Measurements from ENCODE around the gene CCDC171. TPM values are rescaled to one million over a fixed set of nuclear protein-coding genes. Genes with fewer than 3 reads are reported as not detected.

The CCDC171 gene
- total and polyA plus RNA-seq, 2 donors from 2014 or later, result 1.2 to 5.1 TPM

DNA sequence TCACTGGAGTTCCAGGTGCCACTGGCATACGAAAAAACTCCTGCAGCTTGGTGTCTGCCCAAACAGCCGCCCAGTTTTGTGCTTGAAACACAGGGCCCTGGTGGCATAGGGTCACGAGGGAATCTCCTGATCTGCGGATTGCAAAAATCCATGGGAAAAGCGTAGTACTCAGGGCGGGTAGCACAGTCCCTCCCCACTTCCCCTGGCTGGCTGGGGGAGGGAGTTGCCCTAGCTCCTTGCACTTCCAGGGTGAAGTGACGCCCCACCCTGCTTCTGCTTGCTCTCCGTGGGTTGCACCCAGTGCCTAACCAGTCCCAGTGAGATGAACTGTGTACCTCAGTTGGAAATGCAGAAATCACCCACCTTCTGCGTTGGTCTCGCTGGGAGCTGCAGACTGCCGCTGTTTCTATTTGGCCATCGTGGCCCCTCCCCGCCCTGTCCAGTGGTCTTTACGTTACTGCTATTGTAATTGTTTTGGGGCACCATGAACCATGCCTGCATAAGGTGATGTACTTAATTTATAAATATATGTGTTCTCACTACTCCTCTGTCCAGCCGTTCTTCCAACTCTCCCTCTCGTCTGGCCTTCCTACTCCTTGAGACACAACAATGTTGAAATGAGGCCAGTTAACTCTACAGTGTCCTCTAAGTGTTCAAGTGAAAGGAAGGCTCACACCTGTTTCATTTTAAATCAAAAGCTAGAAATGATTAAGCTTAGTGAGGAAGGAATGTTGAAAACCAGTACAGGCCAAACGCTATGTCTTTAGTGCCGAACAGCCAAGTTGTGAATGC lies 65.9 kb downstream of the CCDC171 start:
- Histone ChIP-seq H3K4me1 (ENCODE audit: control insufficient read depth in 2 of 3, insufficient read depth in 2 of 3, low read depth in 1 of 3, low read length in 3 of 3) (no peaks in the 10 kb centered on the region), H3K36me3 (ENCODE audit: control insufficient read depth in 2 of 3, insufficient read depth in 3 of 3, low read length in 3 of 3) (no peaks in the 10 kb centered on the region), H3K27ac (ENCODE audit: low read depth in 2 of 2, low read length in 2 of 2) (no peak overlapping the region), H3K27me3 (ENCODE audit: control insufficient read depth, insufficient read depth, low read length) (no peaks in the 10 kb centered on the region), H3K9me3 (ENCODE audit: control insufficient read depth in 2 of 3, insufficient read depth in 1 of 3, low read length in 3 of 3) (no peaks in the 10 kb centered on the region), H3K9ac (ENCODE audit: low read length in 3 of 3) (no peak overlapping the region), H3K4me3 (ENCODE audit: low read length in 3 of 3) (no peak overlapping the region)
- DNase-seq, result peak in 3 of 5 donors; percentile 13 to 38 (median 18)
- TF ChIP-seq, protein P1, sequence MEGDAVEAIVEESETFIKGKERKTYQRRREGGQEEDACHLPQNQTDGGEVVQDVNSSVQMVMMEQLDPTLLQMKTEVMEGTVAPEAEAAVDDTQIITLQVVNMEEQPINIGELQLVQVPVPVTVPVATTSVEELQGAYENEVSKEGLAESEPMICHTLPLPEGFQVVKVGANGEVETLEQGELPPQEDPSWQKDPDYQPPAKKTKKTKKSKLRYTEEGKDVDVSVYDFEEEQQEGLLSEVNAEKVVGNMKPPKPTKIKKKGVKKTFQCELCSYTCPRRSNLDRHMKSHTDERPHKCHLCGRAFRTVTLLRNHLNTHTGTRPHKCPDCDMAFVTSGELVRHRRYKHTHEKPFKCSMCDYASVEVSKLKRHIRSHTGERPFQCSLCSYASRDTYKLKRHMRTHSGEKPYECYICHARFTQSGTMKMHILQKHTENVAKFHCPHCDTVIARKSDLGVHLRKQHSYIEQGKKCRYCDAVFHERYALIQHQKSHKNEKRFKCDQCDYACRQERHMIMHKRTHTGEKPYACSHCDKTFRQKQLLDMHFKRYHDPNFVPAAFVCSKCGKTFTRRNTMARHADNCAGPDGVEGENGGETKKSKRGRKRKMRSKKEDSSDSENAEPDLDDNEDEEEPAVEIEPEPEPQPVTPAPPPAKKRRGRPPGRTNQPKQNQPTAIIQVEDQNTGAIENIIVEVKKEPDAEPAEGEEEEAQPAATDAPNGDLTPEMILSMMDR (IDR thresholded peaks at IDR 0.05; ENCODE audit: borderline replicate concordance, extremely low read depth, insufficient read depth), result no peak
- intact Hi-C loops (cut with DNase I), result no loop called here
- no peak for FAIRE-seq

DNA sequence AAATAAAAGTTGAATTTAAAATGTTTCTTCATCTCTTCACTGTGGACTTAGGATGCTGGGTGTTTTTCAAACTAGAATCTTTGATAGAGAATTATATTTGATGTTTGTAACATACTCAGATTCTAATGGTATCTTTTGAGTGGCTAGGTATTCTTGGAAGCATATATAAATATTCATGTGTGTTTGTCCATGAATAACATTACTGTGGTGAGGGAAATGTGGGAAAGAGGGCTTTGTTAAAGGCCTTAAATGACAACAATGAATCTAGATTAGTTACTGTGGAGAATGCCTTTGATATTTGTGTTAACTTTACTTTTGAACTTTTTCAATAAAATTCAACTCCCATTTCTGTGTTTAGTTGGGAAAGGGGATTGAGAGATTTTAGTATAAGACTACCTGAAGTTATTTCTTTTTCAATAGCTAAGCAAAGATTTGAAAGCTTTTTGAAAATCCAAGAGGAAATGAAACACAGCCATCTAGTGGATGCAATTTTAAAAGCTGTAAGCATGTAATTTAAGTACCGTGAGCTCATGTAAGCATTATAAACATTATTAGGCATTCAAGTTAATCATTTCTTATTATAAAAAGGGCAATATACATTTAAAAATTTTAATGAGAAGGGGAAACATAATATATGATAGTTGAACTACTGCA lies 69.6 kb downstream of the CCDC171 start:
- Histone ChIP-seq H3K4me3 (ENCODE audit: low read length in 3 of 3) (no peak overlapping the region), H3K9me3 (ENCODE audit: control insufficient read depth in 2 of 3, insufficient read depth in 1 of 3, low read length in 3 of 3) (no peaks in the 10 kb centered on the region), H3K27me3 (ENCODE audit: control insufficient read depth, insufficient read depth, low read length) (no peaks in the 10 kb centered on the region), H3K9ac (ENCODE audit: low read length in 3 of 3) (no peak overlapping the region), H3K4me1 (ENCODE audit: control insufficient read depth in 2 of 3, insufficient read depth in 2 of 3, low read depth in 1 of 3, low read length in 3 of 3) (no peaks in the 10 kb centered on the region), H3K27ac (ENCODE audit: low read depth in 2 of 2, low read length in 2 of 2) (no peak overlapping the region), H3K36me3 (ENCODE audit: control insufficient read depth in 2 of 3, insufficient read depth in 3 of 3, low read length in 3 of 3) (no peaks in the 10 kb centered on the region)
- DNase-seq (peak in 2 of 5 donors; percentile 73 to 79), FAIRE-seq (peak; percentile 76)
- TF ChIP-seq, protein P1 (IDR thresholded peaks at IDR 0.05; ENCODE audit: borderline replicate concordance, extremely low read depth, insufficient read depth), result no peak
- intact Hi-C loops (cut with DNase I), result no loop called here

DNA sequence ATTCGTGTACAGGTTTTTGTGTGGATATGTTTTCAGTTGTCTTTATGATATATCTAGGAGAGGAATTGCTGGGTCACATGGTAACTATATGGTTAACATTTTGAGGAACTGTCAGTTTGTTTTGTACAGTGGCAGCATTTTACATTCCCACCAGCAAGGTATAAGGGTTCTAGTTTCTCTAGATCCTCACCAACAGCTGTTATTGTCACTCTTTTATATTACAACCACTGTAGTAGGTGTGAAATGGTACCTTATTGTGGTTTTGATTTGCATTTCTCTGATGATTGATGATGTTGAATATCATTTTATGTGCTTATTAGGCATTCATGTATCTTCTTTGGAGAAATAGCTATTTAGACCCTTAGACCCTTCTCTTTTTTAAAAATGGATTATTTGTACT lies 82.9 kb downstream of the CCDC171 start:
- Histone ChIP-seq H3K36me3 (ENCODE audit: control insufficient read depth in 2 of 3, insufficient read depth in 3 of 3, low read length in 3 of 3) (no peaks in the 10 kb centered on the region), H3K9ac (ENCODE audit: low read length in 3 of 3) (no peak overlapping the region), H3K4me3 (ENCODE audit: low read length in 3 of 3) (no peak overlapping the region), H3K4me1 (ENCODE audit: control insufficient read depth in 2 of 3, insufficient read depth in 2 of 3, low read depth in 1 of 3, low read length in 3 of 3) (no peaks in the 10 kb centered on the region), H3K27me3 (ENCODE audit: control insufficient read depth, insufficient read depth, low read length) (no peaks in the 10 kb centered on the region), H3K9me3 (ENCODE audit: control insufficient read depth in 2 of 3, insufficient read depth in 1 of 3, low read length in 3 of 3) (no peaks in the 10 kb centered on the region), H3K27ac (ENCODE audit: low read depth in 2 of 2, low read length in 2 of 2) (no peak overlapping the region)
- FAIRE-seq, result no peak
- TF ChIP-seq, protein P1 (IDR thresholded peaks at IDR 0.05; ENCODE audit: borderline replicate concordance, extremely low read depth, insufficient read depth), result no peak
- intact Hi-C loops (cut with DNase I), result no loop called here
- no peak for DNase-seq

Data from kidney (tissue), 14 donors.